GM12892 (cell line): Measurements from ENCODE around the gene PANK4.

Source experiments
- POLR2A ChIP-seq: IDR thresholded peaks from 2 replicates; pipeline ENCODE4 v1.6.1; 2011; ENCODE audit warnings: low read depth, low read length, control low read depth
- POLR2AphosphoS5 ChIP-seq: IDR thresholded peaks from 2 replicates; pipeline ENCODE4 v1.6.1; 2011; ENCODE audit warnings: low read depth, low read length, control low read depth
- TAF1 ChIP-seq: IDR thresholded peaks from 2 replicates; pipeline ENCODE4 v1.6.1; 2011; ENCODE audit warnings: low read depth, mild to moderate bottlenecking, control low read depth, low read length, borderline replicate concordance

DNA sequence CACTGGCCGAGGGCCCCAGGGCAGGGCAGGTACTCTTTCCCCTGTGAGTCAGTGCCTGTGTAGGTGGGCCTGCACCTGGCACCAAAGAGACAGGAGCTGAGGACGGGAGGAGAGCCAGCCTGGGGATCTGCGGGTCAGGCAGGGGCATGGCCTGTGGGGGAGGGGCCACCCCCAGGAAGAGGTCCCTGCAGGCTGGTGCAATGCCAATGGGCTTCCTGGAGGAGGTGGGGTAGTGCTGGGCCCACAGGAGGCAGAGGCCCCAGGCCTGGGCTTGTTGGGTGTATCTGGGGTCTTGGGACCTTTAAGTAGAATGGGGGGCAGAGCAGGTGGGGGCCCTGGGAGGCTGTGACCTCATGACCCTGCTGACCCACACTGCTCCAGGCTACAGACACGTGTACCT, 27.1 kb downstream of the PANK4 start:
- TF ChIP-seq POLR2A: no peak
- no peak for TF ChIP-seq POLR2AphosphoS5
- no peak for TF ChIP-seq TAF1
